Fibroblast of the aortic adventitia (primary cell): ENCODE measurements around the gene RNF39. TPM values are rescaled to one million over a fixed set of nuclear protein-coding genes. Genes with fewer than 3 reads are reported as not detected.
"Not testable (repeated sequence)": the region's sequence is repeated elsewhere in the genome, so short reads cannot be mapped to it uniquely, and the experiment has no call there.

ENCODE experiments used
- DNase-seq: peaks from one replicate; pipeline ENCODE4 v3.0.0-alpha.2; 2010; ENCODE audit warnings: low read depth
- H3K4me3 ChIP-seq: 2 replicates; pipeline ENCODE4 v1.5.1; 2011; ENCODE audit warnings: low read depth, mild to moderate bottlenecking, control low read depth, low read length, moderate library complexity
- CTCF ChIP-seq: IDR thresholded peaks from 2 replicates; pipeline ENCODE4 v1.5.1; 2011; ENCODE audit warnings: mild to moderate bottlenecking, low read length, control low read depth, inconsistent platforms; ENCODE audit not compliant: insufficient read depth
- total RNA-seq: library from RNA; depleted of rRNA; stranded (reverse); fragments of >200 nt; gene quantifications from 2 replicates; pipeline ENCODE4 v1.2.3, GENCODE V29; 2012; ENCODE audit warnings: low replicate concordance

RNF39 gene
- not detected in 2 replicates for total RNA-seq

GRCh38 chr6:30075094-30075789 is at the start of gene RNF39:
Gene RNF39 (minus strand): TSS chr6:30075769. CDS start chr6:30075585, 184 bp downstream.
- H3K4me3 ChIP-seq = no peak within 1 kb of the TSS
- TF ChIP-seq CTCF = no peak
- no peak for DNase-seq

GRCh38 chr6:30122515-30122914 is 46.9 kb upstream of the RNF39 start:
- no peak overlapping the region for H3K4me3 ChIP-seq
- no peak for TF ChIP-seq CTCF
- no peak for DNase-seq

- no peak overlapping the region for H3K4me3 ChIP-seq
- no peak for DNase-seq
- TF ChIP-seq CTCF = no peak
Observed at GRCh38 chr6:30121446-30122366, 46.1 kb upstream of the RNF39 start.

GRCh38 chr6:30118691-30119090 is 43.1 kb upstream of the RNF39 start:
- DNase-seq, H3K4me3 ChIP-seq: not testable (repeated sequence)

GRCh38 chr6:30116724-30117123 is 41.2 kb upstream of the RNF39 start:
- TF ChIP-seq CTCF = peak; percentile 11
- no peak overlapping the region for H3K4me3 ChIP-seq
- no peak for DNase-seq

GRCh38 chr6:30113841-30114240 is 38.3 kb upstream of the RNF39 start:
- TF ChIP-seq CTCF = no peak
- no peak overlapping the region for H3K4me3 ChIP-seq
- no peak for DNase-seq
